GM19099 (cell line): Measurements from ENCODE around the gene TRPV6.

Experiments
- POLR2A ChIP-seq: IDR thresholded peaks from 3 replicates; pipeline ENCODE4 v1.6.1; 2011; ENCODE audit warnings: low read depth; ENCODE audit not compliant: insufficient read length; ENCODE audit errors: extremely low read depth

The TRPV6 gene

DNA sequence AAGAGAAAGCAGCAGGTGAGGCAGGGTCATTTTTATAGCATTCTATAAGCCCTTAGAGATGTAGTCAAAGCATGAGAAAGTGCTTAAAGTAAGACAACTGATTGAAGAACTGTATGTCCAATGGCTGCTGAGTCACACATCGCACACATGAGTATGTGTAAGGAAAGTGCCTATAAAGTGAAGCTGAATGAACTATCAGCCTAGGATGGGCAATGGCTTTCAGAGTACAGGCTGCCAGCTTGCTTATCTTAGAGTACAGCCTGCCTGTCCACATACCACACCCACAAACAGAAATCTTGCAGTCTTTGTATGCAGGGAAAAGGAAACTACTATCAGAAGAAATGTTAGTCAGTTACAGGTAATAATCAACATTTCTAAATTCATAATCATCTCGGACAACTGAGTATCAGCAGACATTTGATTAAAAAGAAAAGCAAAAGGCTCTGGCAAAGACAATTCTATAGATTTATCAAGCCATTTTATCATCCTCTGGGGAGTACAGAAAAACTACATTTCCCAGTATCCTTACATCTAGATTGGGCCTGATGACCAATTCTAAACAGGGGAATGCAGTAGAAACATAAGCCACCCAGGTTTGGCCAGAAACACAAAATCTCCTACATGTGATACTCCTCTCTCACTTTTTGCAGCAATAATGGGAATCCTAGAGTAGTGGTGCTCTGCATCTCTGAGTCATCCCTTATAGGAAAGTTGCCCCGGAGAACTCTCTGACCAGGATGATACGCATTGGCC is 46.9 kb downstream of the TRPV6 start:
- TF ChIP-seq POLR2A: no peak

DNA sequence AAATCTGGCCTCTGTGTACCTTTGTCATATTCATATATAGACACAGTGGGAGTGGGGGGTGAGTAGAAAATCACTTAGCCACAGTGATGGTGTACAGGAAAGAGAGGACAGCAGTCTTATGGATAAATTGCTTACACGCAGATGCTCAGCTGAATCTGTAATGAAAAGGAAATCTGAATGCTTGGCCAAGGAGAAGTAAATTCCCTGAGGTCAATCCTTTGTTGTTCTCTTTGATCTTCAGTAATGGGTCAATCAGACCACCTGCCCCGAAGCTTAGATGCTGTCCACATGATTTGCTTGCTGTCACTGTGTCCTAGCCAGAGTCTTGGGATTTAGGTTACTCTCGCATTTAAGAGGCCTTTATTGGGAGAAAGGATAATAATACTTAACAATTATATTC is 49.1 kb downstream of the TRPV6 start:
- no peak for TF ChIP-seq POLR2A

DNA sequence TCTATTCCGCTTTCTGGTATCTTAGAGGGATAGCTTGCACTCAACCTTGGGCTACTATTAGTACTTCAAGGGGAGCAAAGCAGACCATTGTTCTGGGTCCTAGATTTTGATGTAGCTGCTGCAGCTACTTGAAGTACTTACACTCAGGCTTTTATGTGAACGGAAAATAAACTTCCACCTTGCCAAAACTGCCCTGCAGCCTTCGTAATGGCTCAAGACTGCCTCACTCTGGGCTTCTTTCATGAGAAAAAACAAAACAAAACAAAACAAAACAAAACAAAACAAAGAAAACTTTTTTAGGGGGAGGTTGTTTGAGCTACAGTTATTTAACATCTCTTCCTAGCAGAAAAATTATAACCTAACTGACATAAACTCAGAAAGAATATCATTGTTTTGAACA is 50.1 kb downstream of the TRPV6 start:
- TF ChIP-seq POLR2A: no peak

DNA sequence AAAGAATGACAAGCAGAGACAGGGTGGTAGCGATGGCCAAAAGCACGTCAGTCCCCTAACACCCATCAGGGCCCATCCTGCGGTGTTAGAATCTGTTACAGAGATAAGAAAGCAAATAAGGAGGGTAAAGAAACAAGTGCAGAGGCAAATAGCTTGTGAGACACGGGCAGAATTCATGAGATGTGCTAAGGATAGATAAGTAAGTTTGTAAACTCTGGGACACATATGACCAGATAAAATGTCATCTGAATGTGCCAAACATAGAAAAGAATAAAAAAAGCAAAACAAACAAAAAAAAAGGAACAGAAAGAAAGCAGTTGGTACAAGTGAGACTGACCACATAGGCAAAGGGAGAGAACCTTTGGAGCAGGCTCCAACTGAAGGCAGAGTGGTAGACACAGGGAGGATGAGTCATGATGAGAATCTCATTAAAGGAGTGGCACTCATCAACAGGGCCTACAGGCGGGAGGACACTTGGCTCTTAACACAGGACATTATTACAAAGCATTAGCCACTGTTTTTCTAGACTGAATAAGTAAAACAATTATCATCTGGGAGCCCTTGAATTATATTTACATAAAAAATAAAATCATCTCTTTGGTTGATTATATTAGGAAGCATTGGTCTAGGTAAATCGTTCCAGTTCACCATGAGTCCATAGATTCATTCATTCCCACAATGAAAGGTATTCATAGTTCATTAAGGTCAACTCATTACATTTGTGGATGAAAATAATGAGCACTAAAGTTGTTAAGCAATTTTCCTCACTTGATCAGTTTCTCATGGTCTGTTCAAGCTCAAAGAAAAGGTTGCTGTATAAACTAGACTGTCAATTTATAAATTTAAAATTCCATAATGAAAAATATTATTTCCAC is 52.1 kb downstream of the TRPV6 start:
- TF ChIP-seq POLR2A: no peak

DNA sequence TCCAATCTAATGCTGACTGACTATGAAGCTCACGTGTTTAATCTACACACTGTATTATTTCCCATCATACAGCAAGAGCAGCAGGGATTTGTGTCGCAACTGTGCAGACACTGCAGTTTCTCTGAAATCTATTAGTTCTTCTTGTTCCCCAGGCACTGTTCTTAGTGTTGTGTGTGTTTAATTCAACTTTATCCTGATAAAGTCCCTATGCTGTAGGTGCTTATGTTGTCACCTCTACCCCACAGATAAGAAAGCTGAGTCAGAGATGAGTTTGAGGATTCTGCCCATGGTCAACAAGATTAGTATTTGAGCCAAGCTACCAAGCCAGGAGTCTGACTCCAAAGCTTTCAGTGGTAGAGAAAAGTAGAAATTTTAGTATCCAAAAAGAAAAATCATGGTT is 53.1 kb downstream of the TRPV6 start:
- TF ChIP-seq POLR2A: no peak

DNA sequence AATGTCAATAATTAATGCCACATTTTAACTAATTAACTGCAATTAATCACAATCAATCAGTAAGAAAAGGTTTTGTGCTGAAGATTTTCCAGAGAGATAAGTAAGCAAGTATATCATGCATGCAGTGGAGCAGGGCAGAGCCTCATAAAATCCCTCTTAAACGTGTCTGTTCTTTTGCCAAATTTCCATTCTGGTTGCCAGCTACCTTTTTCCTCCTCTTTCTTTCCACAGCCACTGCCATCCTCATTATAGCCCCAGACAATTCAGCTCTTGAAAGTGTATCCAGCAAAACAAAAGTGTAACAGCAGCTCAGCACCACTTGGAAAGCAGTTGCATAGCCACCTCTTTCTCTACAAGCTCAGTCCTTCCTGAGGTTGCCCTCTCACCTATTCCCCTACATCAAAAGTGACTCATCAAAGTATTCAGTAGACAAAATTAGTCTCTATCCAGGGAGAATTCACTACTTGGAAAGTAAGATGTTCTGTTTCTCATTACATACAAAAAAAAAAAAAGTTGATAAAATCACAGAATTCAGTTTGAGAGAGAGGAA is 57.5 kb downstream of the TRPV6 start:
- TF ChIP-seq POLR2A: no peak

DNA sequence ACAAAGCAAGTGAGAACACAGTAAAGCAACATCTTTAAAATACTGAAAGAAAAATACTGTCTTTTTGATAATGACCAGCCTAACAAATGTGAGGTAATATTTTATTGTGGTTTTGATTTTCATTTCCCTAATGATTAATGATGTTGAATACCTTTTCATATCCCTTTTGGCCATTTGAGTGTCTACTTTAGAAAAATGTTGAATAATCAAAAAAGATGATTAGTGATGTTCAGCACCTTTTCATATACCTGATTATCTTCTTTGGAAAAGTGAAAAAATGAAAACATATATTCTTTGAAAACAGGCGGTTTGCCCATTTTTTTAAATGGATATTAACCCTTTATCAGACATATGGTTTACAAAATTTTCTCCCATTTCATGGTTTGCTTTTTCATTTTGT is 62.8 kb downstream of the TRPV6 start:
- TF ChIP-seq POLR2A: no peak
